HCT116 (cell line): Measurements from ENCODE around the gene HNRNPA1. TPM values are rescaled to one million over a fixed set of nuclear protein-coding genes. Genes with fewer than 3 reads are reported as not detected.

Source experiments
- ATAC-seq: fragments of 200-7000 bp; cut with Tn5 transposase; 2 replicates; pipeline ENCODE4 v1.9.1; 2020; ENCODE audit warnings: mild to moderate bottlenecking, moderate library complexity
- BruUV-seq: library from RNA; stranded (reverse); fragments of 400-500 nt; replicated peaks from 2 replicates; lab custom pipeline; 2021; lab: Mats Ljungman, UMichigan
- CTCF ChIA-PET: fragments of 300-600 bp; sonication (Branson Sonifier 250); formaldehyde crosslinking; loops from one replicate; lab custom pipeline; 2021; ENCODE audit warnings: antibody characterized with exemption; lab: Charles Lee
- POLR2A ChIA-PET: fragments of 300-600, 350-600 bp; sonication (Branson Sonifier 250); formaldehyde crosslinking; loops from one replicate; lab custom pipeline; 2021; ENCODE audit warnings: antibody characterized with exemption; lab: Charles Lee
- RAD21 ChIA-PET, 2 experiments: fragments of 300-600 bp; sonication (Branson Sonifier 250); formaldehyde crosslinking; loops; one replicate each; lab custom pipeline; 2023; ENCODE audit warnings: low total read pairs in 2 of 2; ENCODE audit not compliant: uncharacterized antibody in 2 of 2, unreplicated experiment in 2 of 2, low non-redundant PET in 1 of 2; lab: Charles Lee
- DNase-seq: peaks from one replicate; pipeline ENCODE4 v3.0.0-alpha.2; 2010; ENCODE audit warnings: low read depth, low spot score
- H2AFZ ChIP-seq: fragments of 200-600 bp; shearing (Covaris generic), sonication (generic); 2 replicates; pipeline ENCODE4 v1.6.1; 2017; ENCODE audit warnings: low read depth, mixed run types, mixed read lengths, antibody characterized with exemption, low read length; ENCODE audit not compliant: poor library complexity, severe bottlenecking
- H3K27ac ChIP-seq: 2 replicates; pipeline ENCODE4 v1.5.1; 2012; ENCODE audit warnings: low read depth, low read length
- H3K27me3 ChIP-seq: fragments of 200-600 bp; sonication (generic); 2 replicates; pipeline ENCODE4 v1.6.1; 2016; ENCODE audit warnings: mixed run types, low read length, mixed read lengths; ENCODE audit not compliant: insufficient read depth
- H3K36me3 ChIP-seq, 2 experiments: fragments of 200-500 bp in 1 of 2; fragments of 200-600 bp in 1 of 2; sonication (Bioruptor generic) in 1 of 2; sonication (generic) in 1 of 2; 2 replicates each; pipeline versions ENCODE4 v1.5.1 to v1.6.1; 2014 to 2016; ENCODE audit warnings: low read length in 2 of 2, inconsistent platforms in 1 of 2, mixed read lengths in 1 of 2, mixed run types in 1 of 2; ENCODE audit not compliant: insufficient read depth in 2 of 2, control insufficient read depth in 1 of 2
- H3K4me1 ChIP-seq, 2 experiments: fragments of 200-600 bp in 1 of 2; sonication (generic) in 1 of 2; 2 replicates each; pipeline versions ENCODE4 v1.5.1 to v1.6.1; 2012 to 2017; ENCODE audit warnings: low read length in 2 of 2, inconsistent platforms in 1 of 2, mild to moderate bottlenecking in 1 of 2, mixed read lengths in 1 of 2, mixed run types in 1 of 2, moderate library complexity in 1 of 2; ENCODE audit not compliant: insufficient read depth in 2 of 2, control insufficient read depth in 1 of 2
- H3K4me2 ChIP-seq: fragments of 200-600 bp; sonication (generic); 2 replicates; pipeline ENCODE4 v1.6.1; 2017; ENCODE audit warnings: mixed run types, low read length, mixed read lengths
- H3K4me3 ChIP-seq, 2 experiments: fragments of 200-600 bp in 1 of 2; sonication (generic) in 1 of 2; replicated peaks in 1 of 2; 2 replicates each; pipeline ENCODE4 v1.5.1; 2011 to 2016; ENCODE audit warnings: low read length in 2 of 2, control low read depth in 1 of 2, low read depth in 1 of 2, mild to moderate bottlenecking in 1 of 2, mixed read lengths in 1 of 2, mixed run types in 1 of 2
- H3K79me2 ChIP-seq: fragments of 200-600 bp; sonication (generic); 2 replicates; pipeline ENCODE4 v1.6.1; 2017; ENCODE audit warnings: mild to moderate bottlenecking, mixed run types, low read length, moderate library complexity, mixed read lengths; ENCODE audit not compliant: insufficient read depth
- H3K9ac ChIP-seq: fragments of 200-600 bp; sonication (generic); 2 replicates; pipeline ENCODE4 v1.6.1; 2016; ENCODE audit warnings: low read length, mixed read lengths
- H3K9me2 ChIP-seq: fragments of 200-600 bp; sonication (generic), shearing (Covaris generic); 2 replicates; pipeline ENCODE4 v1.6.1; 2017; ENCODE audit warnings: mixed run types, mild to moderate bottlenecking, moderate library complexity; ENCODE audit not compliant: insufficient read depth
- H3K9me3 ChIP-seq, 2 experiments: fragments of 200-500 bp in 1 of 2; fragments of 200-600 bp in 1 of 2; sonication (Bioruptor generic) in 1 of 2; sonication (generic) in 1 of 2; 2 replicates each; pipeline ENCODE4 v1.6.1; 2014 to 2017; ENCODE audit warnings: low read length in 2 of 2, mixed read lengths in 2 of 2, inconsistent platforms in 1 of 2, low read depth in 1 of 2, mild to moderate bottlenecking in 1 of 2, mixed run types in 1 of 2, moderate library complexity in 1 of 2; ENCODE audit not compliant: control insufficient read depth in 1 of 2, insufficient read depth in 1 of 2
- H4K20me1 ChIP-seq: fragments of 200-600 bp; sonication (generic), shearing (Covaris generic); 2 replicates; pipeline ENCODE4 v1.6.1; 2017; ENCODE audit warnings: mixed run types, mild to moderate bottlenecking, moderate library complexity; ENCODE audit not compliant: insufficient read depth
- ATF3 ChIP-seq: IDR thresholded peaks from 2 replicates; pipeline ENCODE4 v1.6.1; 2012
- EGR1 ChIP-seq: IDR thresholded peaks from 2 replicates; pipeline ENCODE4 v1.6.1; 2012; ENCODE audit warnings: low read depth
- ELF1 ChIP-seq: IDR thresholded peaks from 2 replicates; pipeline ENCODE4 v1.6.1; 2012; ENCODE audit warnings: low read depth, borderline replicate concordance
- EZH2 ChIP-seq: fragments of 200-600 bp; sonication (generic); IDR thresholded peaks from 2 replicates; pipeline ENCODE4 v1.6.1; 2017; ENCODE audit warnings: antibody characterized with exemption, mixed run types
- FOSL1 ChIP-seq: IDR thresholded peaks from 2 replicates; pipeline ENCODE4 v1.6.1; 2012; ENCODE audit warnings: low read depth
- JUND ChIP-seq: IDR thresholded peaks from 2 replicates; pipeline ENCODE4 v1.6.1; 2012
- MAX ChIP-seq: IDR thresholded peaks from 2 replicates; pipeline ENCODE4 v1.6.1; 2012
- POLR2A ChIP-seq: IDR thresholded peaks from 2 replicates; pipeline ENCODE4 v1.7.0; 2011; ENCODE audit warnings: borderline replicate concordance; ENCODE audit not compliant: insufficient read depth, insufficient read length; ENCODE audit errors: extremely low read depth
- POLR2AphosphoS5 ChIP-seq: IDR thresholded peaks from 2 replicates; pipeline ENCODE4 v1.6.1; 2011; ENCODE audit warnings: mild to moderate bottlenecking, low read depth, low read length, moderate library complexity
- RAD21 ChIP-seq: IDR thresholded peaks from 2 replicates; pipeline ENCODE4 v1.6.1; 2012; ENCODE audit warnings: low read depth, mild to moderate bottlenecking
- SIN3A ChIP-seq: IDR thresholded peaks from 2 replicates; pipeline ENCODE4 v1.6.1; 2012; ENCODE audit warnings: low read depth
- SRF ChIP-seq: IDR thresholded peaks from 2 replicates; pipeline ENCODE4 v1.6.1; 2012; ENCODE audit warnings: low read depth
- YY1 ChIP-seq: IDR thresholded peaks from 2 replicates; pipeline ENCODE4 v1.6.1; 2011; ENCODE audit warnings: low read length, low read depth, moderate library complexity, mild to moderate bottlenecking; ENCODE audit not compliant: insufficient replicate concordance; ENCODE audit errors: extremely low read depth
- ZFX ChIP-seq: fragments of 450-650 bp; IDR thresholded peaks from 2 replicates; pipeline ENCODE4 v1.6.1; 2017
- ZNF274 ChIP-seq: fragments of 200-500 bp; sonication (Bioruptor generic); IDR thresholded peaks from 2 replicates; pipeline ENCODE4 v1.6.1; 2014; ENCODE audit warnings: mild to moderate bottlenecking, low read depth, low read length, inconsistent platforms
- intact Hi-C: fragments of 100-400 bp; cut with micrococcal nuclease; formaldehyde crosslinking; loops from 2 replicates; pipeline ENCODE4 v1.10.0; 2022
- total RNA-seq: library from RNA; stranded (reverse); gene quantifications from one replicate; pipeline ENCODE4 v1.2.1, GENCODE V29; 2021; ENCODE audit not compliant: unreplicated experiment
- TF ChIP-seq, protein P1 (sequence below): IDR thresholded peaks from 2 replicates; pipeline ENCODE4 v1.6.1; 2012; ENCODE audit warnings: low read depth
- TF ChIP-seq, protein P2 (sequence below), 3 experiments: fragments of 200-600 bp in 1 of 3; sonication (generic) in 1 of 3; IDR thresholded peaks in 2 of 3; conservative IDR thresholded peaks in 1 of 3; 2 replicates each; pipeline ENCODE4 v1.5.1; 2012 to 2017; ENCODE audit warnings: low read depth in 2 of 3, low read length in 2 of 3, antibody characterized with exemption in 1 of 3, borderline replicate concordance in 1 of 3, control low read depth in 1 of 3, mild to moderate bottlenecking in 1 of 3, mixed read lengths in 1 of 3, mixed run types in 1 of 3, moderate library complexity in 1 of 3; ENCODE audit not compliant: insufficient read depth in 1 of 3

The HNRNPA1 gene
- total RNA-seq, 1 experiment from 2014 or later: 1,878 TPM

- ChIA-PET POLR2A (interaction anchor here (1.1 to 1.4 kb wide), 2 partner anchors 14 to 21 kb away, joined by 3 to 6 read pairs; partner anchors contain the start of genes CBX5 and HNRNPA1), RAD21 (no interaction called here)
- Histone ChIP-seq H3K4me3 (no peak overlapping the region), H3K9me2 (no peaks in the 10 kb centered on the region), H3K27me3 (no peaks in the 10 kb centered on the region), H3K79me2 (peaks cover 4% of the 10 kb centered on the region; the same call in 1 of the 2 replicates), H3K9me3 (no peaks in the 10 kb centered on the region), H2AFZ (no peak overlapping the region), H3K4me2 (no peak overlapping the region)
- intact Hi-C loops: no loop called here
- no peak for ATAC-seq
- no TSS peak for BruUV-seq
- TF ChIP-seq ZNF274 (no peak), POLR2AphosphoS5 (no peak), POLR2A (no peak), ATF3 (no peak), ZFX (no peak), MAX (no peak), YY1 (no peak), FOSL1 (no peak), SRF (no peak), ELF1 (no peak), EZH2 (no peak), SIN3A (no peak), EGR1 (no peak), JUND (no peak), RAD21 (no peak)
- TF ChIP-seq, protein P1, sequence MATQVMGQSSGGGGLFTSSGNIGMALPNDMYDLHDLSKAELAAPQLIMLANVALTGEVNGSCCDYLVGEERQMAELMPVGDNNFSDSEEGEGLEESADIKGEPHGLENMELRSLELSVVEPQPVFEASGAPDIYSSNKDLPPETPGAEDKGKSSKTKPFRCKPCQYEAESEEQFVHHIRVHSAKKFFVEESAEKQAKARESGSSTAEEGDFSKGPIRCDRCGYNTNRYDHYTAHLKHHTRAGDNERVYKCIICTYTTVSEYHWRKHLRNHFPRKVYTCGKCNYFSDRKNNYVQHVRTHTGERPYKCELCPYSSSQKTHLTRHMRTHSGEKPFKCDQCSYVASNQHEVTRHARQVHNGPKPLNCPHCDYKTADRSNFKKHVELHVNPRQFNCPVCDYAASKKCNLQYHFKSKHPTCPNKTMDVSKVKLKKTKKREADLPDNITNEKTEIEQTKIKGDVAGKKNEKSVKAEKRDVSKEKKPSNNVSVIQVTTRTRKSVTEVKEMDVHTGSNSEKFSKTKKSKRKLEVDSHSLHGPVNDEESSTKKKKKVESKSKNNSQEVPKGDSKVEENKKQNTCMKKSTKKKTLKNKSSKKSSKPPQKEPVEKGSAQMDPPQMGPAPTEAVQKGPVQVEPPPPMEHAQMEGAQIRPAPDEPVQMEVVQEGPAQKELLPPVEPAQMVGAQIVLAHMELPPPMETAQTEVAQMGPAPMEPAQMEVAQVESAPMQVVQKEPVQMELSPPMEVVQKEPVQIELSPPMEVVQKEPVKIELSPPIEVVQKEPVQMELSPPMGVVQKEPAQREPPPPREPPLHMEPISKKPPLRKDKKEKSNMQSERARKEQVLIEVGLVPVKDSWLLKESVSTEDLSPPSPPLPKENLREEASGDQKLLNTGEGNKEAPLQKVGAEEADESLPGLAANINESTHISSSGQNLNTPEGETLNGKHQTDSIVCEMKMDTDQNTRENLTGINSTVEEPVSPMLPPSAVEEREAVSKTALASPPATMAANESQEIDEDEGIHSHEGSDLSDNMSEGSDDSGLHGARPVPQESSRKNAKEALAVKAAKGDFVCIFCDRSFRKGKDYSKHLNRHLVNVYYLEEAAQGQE: no peak
- TF ChIP-seq, protein P2, sequence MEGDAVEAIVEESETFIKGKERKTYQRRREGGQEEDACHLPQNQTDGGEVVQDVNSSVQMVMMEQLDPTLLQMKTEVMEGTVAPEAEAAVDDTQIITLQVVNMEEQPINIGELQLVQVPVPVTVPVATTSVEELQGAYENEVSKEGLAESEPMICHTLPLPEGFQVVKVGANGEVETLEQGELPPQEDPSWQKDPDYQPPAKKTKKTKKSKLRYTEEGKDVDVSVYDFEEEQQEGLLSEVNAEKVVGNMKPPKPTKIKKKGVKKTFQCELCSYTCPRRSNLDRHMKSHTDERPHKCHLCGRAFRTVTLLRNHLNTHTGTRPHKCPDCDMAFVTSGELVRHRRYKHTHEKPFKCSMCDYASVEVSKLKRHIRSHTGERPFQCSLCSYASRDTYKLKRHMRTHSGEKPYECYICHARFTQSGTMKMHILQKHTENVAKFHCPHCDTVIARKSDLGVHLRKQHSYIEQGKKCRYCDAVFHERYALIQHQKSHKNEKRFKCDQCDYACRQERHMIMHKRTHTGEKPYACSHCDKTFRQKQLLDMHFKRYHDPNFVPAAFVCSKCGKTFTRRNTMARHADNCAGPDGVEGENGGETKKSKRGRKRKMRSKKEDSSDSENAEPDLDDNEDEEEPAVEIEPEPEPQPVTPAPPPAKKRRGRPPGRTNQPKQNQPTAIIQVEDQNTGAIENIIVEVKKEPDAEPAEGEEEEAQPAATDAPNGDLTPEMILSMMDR (IDR thresholded peaks at IDR 0.05 in 2 of 3, conservative IDR thresholded peaks at IDR 0.05 in 1 of 3; ENCODE audit: borderline replicate concordance in 1 of 3, insufficient read depth in 1 of 3, low read depth in 2 of 3, low read length in 2 of 3): no peak
- TF ChIP-seq, all 23 proteins: peak for 0
- Histone ChIP-seq H3K9ac (no peak overlapping the region), H4K20me1 (no peaks in the 10 kb centered on the region), H3K27ac (no peak overlapping the region), H3K4me1 (peaks cover 28% of the 10 kb centered on the region in 2 experiments), H3K36me3 (no peaks in the 10 kb centered on the region)
- no peak for DNase-seq
- CTCF ChIA-PET: interaction anchor here (1.9 kb wide), 1 partner anchor 14 kb away, joined by 9 read pairs; no protein-coding TSS in a partner anchor
Observed at GRCh38 chr12:54265364-54265812, 15.1 kb upstream of the HNRNPA1 start.
